Measurements from ENCODE around the gene ADGRG3.

ADGRG3 gene

GRCh38 chr16:57672824-57673223, 4.7 kb downstream of the ADGRG3 start:
- no peak for TF ChIP-seq CTCF (conservative IDR thresholded peaks at IDR 0.05)
- no peak for TF ChIP-seq ZFX (IDR thresholded peaks at IDR 0.05)
- H3K27ac ChIP-seq, result no peak overlapping the region

GRCh38 chr16:57675741-57676551, 7.8 kb downstream of the ADGRG3 start:
- TF ChIP-seq CTCF (conservative IDR thresholded peaks at IDR 0.05), result no peak
- TF ChIP-seq ZFX (IDR thresholded peaks at IDR 0.05), result no peak
- no peak overlapping the region for H3K27ac ChIP-seq

DNA sequence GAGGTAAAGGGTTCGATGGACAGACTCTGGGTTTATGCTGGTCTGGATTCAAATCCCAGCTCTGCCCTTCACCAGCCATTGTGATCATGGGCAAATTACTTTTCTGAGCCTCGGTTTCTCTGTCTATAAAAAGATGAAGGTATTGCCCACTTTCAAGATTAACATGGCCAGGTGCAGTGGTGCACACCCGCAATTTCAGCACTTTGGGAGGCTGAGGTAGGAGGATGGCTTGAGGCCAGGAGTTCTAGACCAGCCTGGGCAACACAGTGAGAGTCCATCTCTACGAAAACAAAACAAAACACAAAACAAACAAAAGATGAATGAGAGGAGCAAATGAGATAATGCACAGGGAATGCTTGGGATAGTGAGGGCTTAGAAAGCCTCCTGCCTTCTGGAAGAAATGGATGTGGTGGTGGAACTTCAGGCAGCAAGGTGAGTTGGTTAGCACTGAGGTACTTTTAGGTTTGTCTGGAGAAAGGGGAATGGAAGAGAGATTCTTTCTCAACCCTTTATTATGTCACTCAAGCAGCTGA, 8.5 kb downstream of the ADGRG3 start:
- no peak for TF ChIP-seq ZFX (IDR thresholded peaks at IDR 0.05)
- no peak for TF ChIP-seq CTCF (conservative IDR thresholded peaks at IDR 0.05)
- peak overlapping the region; percentile 34 for H3K27ac ChIP-seq

GRCh38 chr16:57677622-57678369, 9.7 kb downstream of the ADGRG3 start:
- peak overlapping the region; percentile 34 for H3K27ac ChIP-seq
- no peak for TF ChIP-seq ZFX (IDR thresholded peaks at IDR 0.05)

- H3K27ac ChIP-seq, result no peak overlapping the region
- TF ChIP-seq ZFX (IDR thresholded peaks at IDR 0.05) (no peak), CTCF (conservative IDR thresholded peaks at IDR 0.05) (no peak)
Observed at GRCh38 chr16:57679016-57679415, 10.9 kb downstream of the ADGRG3 start.

DNA sequence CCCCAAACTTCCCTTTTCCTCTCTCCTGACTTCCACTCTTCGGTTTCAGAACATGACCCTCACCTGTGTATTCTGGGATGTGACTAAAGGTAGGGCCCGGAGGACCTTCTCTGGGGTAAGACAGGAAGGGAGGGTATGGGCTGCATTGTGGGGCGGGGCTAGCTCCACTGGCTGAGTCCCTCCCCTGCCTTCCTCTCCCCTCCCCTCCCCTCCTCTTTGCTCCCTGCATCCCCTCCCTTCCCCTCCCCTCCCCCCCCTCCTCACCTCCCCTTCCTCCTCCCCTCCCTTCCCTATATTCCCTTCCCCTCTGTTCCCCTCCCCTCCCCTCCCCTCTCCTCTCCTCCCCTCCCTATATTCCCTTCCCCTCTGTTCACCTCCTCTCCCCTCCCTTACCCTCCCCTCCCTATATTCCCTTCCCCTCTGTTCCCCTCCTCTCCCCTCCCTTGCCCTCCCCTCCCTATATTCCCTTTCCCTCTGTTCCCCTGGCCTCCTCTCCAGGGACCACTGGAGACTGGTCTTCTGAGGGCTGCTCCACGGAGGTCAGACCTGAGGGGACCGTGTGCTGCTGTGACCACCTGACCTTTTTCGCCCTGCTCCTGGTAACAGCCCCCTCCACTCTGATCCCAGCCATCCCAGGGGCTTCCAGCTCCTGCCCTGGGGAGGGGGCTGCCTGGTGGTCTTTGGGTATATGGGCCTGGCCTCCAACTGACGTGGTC, 11.8 kb downstream of the ADGRG3 start:
- H3K27ac ChIP-seq, result no peak overlapping the region
- TF ChIP-seq CTCF (conservative IDR thresholded peaks at IDR 0.05) (no peak), ZFX (IDR thresholded peaks at IDR 0.05) (no peak)

DNA sequence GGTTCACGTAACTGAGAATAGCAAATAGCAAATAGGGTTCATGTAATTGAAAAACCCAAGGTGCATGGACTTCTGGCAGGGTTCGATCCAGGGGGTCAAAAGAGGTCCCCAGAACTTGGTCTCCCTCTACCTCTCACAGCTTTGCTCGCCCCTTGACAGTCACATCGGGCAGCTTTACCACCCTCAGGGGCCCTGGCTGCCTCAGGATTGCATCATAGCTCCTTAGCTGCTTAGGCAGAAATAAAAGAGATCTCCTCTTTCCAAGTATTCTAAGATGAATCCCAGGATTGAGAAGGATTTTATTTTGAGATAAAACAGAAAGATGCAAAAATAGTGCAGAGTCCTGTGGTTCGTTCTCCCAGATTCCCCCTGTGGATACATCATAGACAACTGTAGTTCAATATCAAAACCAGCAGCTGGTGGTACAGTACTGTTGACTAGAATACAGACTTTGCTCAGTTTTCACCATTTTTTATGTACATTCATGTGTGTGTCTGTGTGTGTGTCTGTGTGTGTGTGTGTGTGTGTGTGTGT, 12.8 kb downstream of the ADGRG3 start:
- no peak for TF ChIP-seq CTCF (conservative IDR thresholded peaks at IDR 0.05)
- TF ChIP-seq ZFX (IDR thresholded peaks at IDR 0.05), result no peak
- no peak overlapping the region for H3K27ac ChIP-seq
